ENCODE results near the gene PIBF1. TPM values are rescaled to one million over a fixed set of nuclear protein-coding genes. Genes with fewer than 3 reads are reported as not detected.

PIBF1 gene
- polyA plus RNA-seq, 3 donors: 3.3 to 8.0 (median 4.7) TPM

GRCh38 chr13:72868229-72868628, 86.3 kb downstream of the PIBF1 start:
- H3K4me1 Mint-ChIP-seq: no peaks in the 10 kb centered on the region
- Histone ChIP-seq H3K4me3 (replicated peaks in 1 of 3; ENCODE audit: low read depth in 2 of 3, low read length in 3 of 3) (no peak overlapping the region), H3K36me3 (replicated peaks in 1 of 2; ENCODE audit: control insufficient read depth in 1 of 2, insufficient read depth in 2 of 2, low read length in 2 of 2) (peaks cover 3 to 36% of the 10 kb centered on the region in 2 donors), H4K20me1 (ENCODE audit: insufficient read depth, low read length) (no peaks in the 10 kb centered on the region), H3K9me3 (replicated peaks in 1 of 2; ENCODE audit: control insufficient read depth in 1 of 2, insufficient read depth in 1 of 2, low read length in 2 of 2) (no peaks in the 10 kb centered on the region), H3K4me1 (ENCODE audit: control insufficient read depth in 1 of 2, insufficient read depth in 2 of 2, low read length in 2 of 2) (no peaks in the 10 kb centered on the region), H3K79me2 (ENCODE audit: insufficient read depth, low read length) (no peaks in the 10 kb centered on the region), H2AFZ (ENCODE audit: insufficient read depth, low read depth, low read length, poor library complexity, severe bottlenecking) (no peak overlapping the region), H3K27me3 (ENCODE audit: control insufficient read depth in 2 of 2, insufficient read depth in 2 of 2, low read length in 2 of 2) (no peaks in the 10 kb centered on the region), H3K27ac (ENCODE audit: low read depth in 1 of 2, low read length in 2 of 2) (no peak overlapping the region), H3K9ac (ENCODE audit: insufficient read depth, low read length, poor library complexity, severe bottlenecking) (no peak overlapping the region), H3K4me2 (replicated peaks; ENCODE audit: extremely low read depth, low read length, poor library complexity, severe bottlenecking) (no peak overlapping the region)
- peaks cover 21 to 25% of the 10 kb centered on the region in 2 donors for H3K36me3 Mint-ChIP-seq
- H3K27me3 Mint-ChIP-seq (ENCODE audit: low read depth in 3 of 3): peaks cover 0 to 1% (median 0%) of the 10 kb centered on the region in 3 donors
- no peak overlapping the region for H3K4me3 Mint-ChIP-seq
- no peak for DNase-seq
- intact Hi-C loops (cut with micrococcal nuclease): no loop called here
- peaks cover 0 to 5% (median 2%) of the 10 kb centered on the region in 7 donors for H3K9me3 Mint-ChIP-seq
- no peak overlapping the region for H3K27ac Mint-ChIP-seq
- WGBS (ENCODE audit: insufficient coverage): no CpG with 5 or more reads among the region's 1 CpG
- TF ChIP-seq, protein P1, sequence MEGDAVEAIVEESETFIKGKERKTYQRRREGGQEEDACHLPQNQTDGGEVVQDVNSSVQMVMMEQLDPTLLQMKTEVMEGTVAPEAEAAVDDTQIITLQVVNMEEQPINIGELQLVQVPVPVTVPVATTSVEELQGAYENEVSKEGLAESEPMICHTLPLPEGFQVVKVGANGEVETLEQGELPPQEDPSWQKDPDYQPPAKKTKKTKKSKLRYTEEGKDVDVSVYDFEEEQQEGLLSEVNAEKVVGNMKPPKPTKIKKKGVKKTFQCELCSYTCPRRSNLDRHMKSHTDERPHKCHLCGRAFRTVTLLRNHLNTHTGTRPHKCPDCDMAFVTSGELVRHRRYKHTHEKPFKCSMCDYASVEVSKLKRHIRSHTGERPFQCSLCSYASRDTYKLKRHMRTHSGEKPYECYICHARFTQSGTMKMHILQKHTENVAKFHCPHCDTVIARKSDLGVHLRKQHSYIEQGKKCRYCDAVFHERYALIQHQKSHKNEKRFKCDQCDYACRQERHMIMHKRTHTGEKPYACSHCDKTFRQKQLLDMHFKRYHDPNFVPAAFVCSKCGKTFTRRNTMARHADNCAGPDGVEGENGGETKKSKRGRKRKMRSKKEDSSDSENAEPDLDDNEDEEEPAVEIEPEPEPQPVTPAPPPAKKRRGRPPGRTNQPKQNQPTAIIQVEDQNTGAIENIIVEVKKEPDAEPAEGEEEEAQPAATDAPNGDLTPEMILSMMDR (IDR thresholded peaks at IDR 0.05): no peak

GRCh38 chr13:72875233-72875632, 93.3 kb downstream of the PIBF1 start:
- no peaks in the 10 kb centered on the region for H4K20me1 ChIP-seq (ENCODE audit: insufficient read depth, low read length)
- H3K4me1 ChIP-seq (ENCODE audit: control insufficient read depth in 1 of 2, insufficient read depth in 2 of 2, low read length in 2 of 2): no peaks in the 10 kb centered on the region
- H3K9me3 Mint-ChIP-seq: peaks cover 0 to 15% (median 8%) of the 10 kb centered on the region in 7 donors
- H3K4me1 Mint-ChIP-seq: no peaks in the 10 kb centered on the region
- H3K36me3 ChIP-seq (replicated peaks in 1 of 2; ENCODE audit: control insufficient read depth in 1 of 2, insufficient read depth in 2 of 2, low read length in 2 of 2): peaks cover 0 to 22% of the 10 kb centered on the region in 2 donors
- H3K4me3 Mint-ChIP-seq: no peak overlapping the region
- no peaks in the 10 kb centered on the region for H3K27me3 Mint-ChIP-seq (ENCODE audit: low read depth in 3 of 3)
- H3K36me3 Mint-ChIP-seq: peaks cover 35 to 39% of the 10 kb centered on the region in 2 donors
- H3K4me2 ChIP-seq (replicated peaks; ENCODE audit: extremely low read depth, low read length, poor library complexity, severe bottlenecking): no peak overlapping the region
- H3K9me3 ChIP-seq (replicated peaks in 1 of 2; ENCODE audit: control insufficient read depth in 1 of 2, insufficient read depth in 1 of 2, low read length in 2 of 2): no peaks in the 10 kb centered on the region
- intact Hi-C loops (cut with micrococcal nuclease): no loop called here
- TF ChIP-seq, protein P1 (IDR thresholded peaks at IDR 0.05): no peak
- no peak overlapping the region for H3K9ac ChIP-seq (ENCODE audit: insufficient read depth, low read length, poor library complexity, severe bottlenecking)
- no peaks in the 10 kb centered on the region for H3K79me2 ChIP-seq (ENCODE audit: insufficient read depth, low read length)
- H3K4me3 ChIP-seq (replicated peaks in 1 of 3; ENCODE audit: low read depth in 2 of 3, low read length in 3 of 3): no peak overlapping the region
- no peak overlapping the region for H3K27ac ChIP-seq (ENCODE audit: low read depth in 1 of 2, low read length in 2 of 2)
- no peak for DNase-seq
- no peaks in the 10 kb centered on the region for H3K27me3 ChIP-seq (ENCODE audit: control insufficient read depth in 2 of 2, insufficient read depth in 2 of 2, low read length in 2 of 2)
- WGBS (ENCODE audit: insufficient coverage): 60% methylated on average over 1 of the region's 2 CpGs
- no peak overlapping the region for H2AFZ ChIP-seq (ENCODE audit: insufficient read depth, low read depth, low read length, poor library complexity, severe bottlenecking)
- H3K27ac Mint-ChIP-seq: no peak overlapping the region

All from CD14-positive monocyte (primary cell).